ENCODE results near the gene CYP26C1. TPM values are rescaled to one million over a fixed set of nuclear protein-coding genes. Genes with fewer than 3 reads are reported as not detected.

CYP26C1 gene
- total and polyA plus RNA-seq, 2 of the 13 experiments (the other 11 are each of a cell fraction or from before 2014, with no cell fraction given) = 0.02 TPM; not detected in 1

GRCh38 chr10:93072713-93073538 is 12.3 kb downstream of the CYP26C1 start:
- Histone ChIP-seq H3K4me2 (ENCODE audit: low read depth, low read length) (peak overlapping the region; percentile 89), H3K9ac (ENCODE audit: insufficient read depth, low read depth, low read length) (0 out of 2 replicates have a peak overlapping the region, but pooled peaks have one; percentile 8), H3K9me3 (ENCODE audit: low read length) (no peaks in the 10 kb centered on the region), H2AFZ (ENCODE audit: low read length) (no peak overlapping the region), H4K20me1 (ENCODE audit: insufficient read depth, low read length) (no peaks in the 10 kb centered on the region), H3K36me3 (replicated peaks in 1 of 2; ENCODE audit: control insufficient read depth in 1 of 2, insufficient read depth in 2 of 2, low read length in 2 of 2) (no peaks in the 10 kb centered on the region), H3K4me1 (ENCODE audit: insufficient read depth, low read length) (peaks cover 32% of the 10 kb centered on the region), H3K79me2 (ENCODE audit: insufficient read depth, low read length) (no peaks in the 10 kb centered on the region), H3K27ac (ENCODE audit: extremely low read length, insufficient read depth, low read length) (no peak overlapping the region), H3K27me3 (ENCODE audit: control insufficient read depth in 1 of 2, insufficient read depth in 2 of 2, low read length in 2 of 2) (peaks cover 11 to 56% of the 10 kb centered on the region in 2 experiments), H3K4me3 (replicated peaks in 1 of 3; ENCODE audit: insufficient read depth in 1 of 3, low read depth in 2 of 3, low read length in 3 of 3) (peak overlapping the region; percentile 56 to 77 (median 58))
- POLR2A ChIA-PET = no interaction called here
- intact Hi-C loops (cut with micrococcal nuclease; ENCODE audit: unreplicated experiment) (loop anchor here (5.0 to 10.0 kb wide), 2 partner anchors 188 to 284 kb away; no protein-coding TSS in a partner anchor), in situ Hi-C loops (cut with HindIII; ENCODE audit: extremely low pct_ligation_motif_present, low pct_unique_long_range_greater_than_20kb) (loop anchor here (10.0 kb wide), 1 partner anchor 222 kb away; no protein-coding TSS in a partner anchor)
- no peak for DNase-seq (ENCODE audit: low spot score)
- ATAC-seq = peak; percentile 39
- BruUV-seq (replicated peaks) = no TSS peak
- no peak for FAIRE-seq
- WGBS (ENCODE audit: low lambda C conversion rate) = 19% methylated on average over 11 of the region's 34 CpGs
- TF ChIP-seq ZNF567 (CRISPR knock-in tag; IDR thresholded peaks at IDR 0.05; ENCODE audit: borderline replicate concordance) = no peak
- 0 out of 2 replicates have a peak, but pooled peaks have one; percentile 42 for TF ChIP-seq ZFP90 (CRISPR knock-in tag; IDR thresholded peaks at IDR 0.05; ENCODE audit: borderline replicate concordance)
- no peak for TF ChIP-seq FOXC1 (CRISPR knock-in tag; IDR thresholded peaks at IDR 0.05; ENCODE audit: borderline replicate concordance)
- TF ChIP-seq RBM39 (IDR thresholded peaks at IDR 0.05; ENCODE audit: low read depth, low read length, poor library complexity, severe bottlenecking) = peak; percentile 7
- TF ChIP-seq ZSCAN20 (CRISPR knock-in tag; IDR thresholded peaks at IDR 0.05; ENCODE audit: borderline replicate concordance) = no peak
- no peak for TF ChIP-seq ZNF839 (CRISPR knock-in tag; IDR thresholded peaks at IDR 0.05; ENCODE audit: borderline replicate concordance)
- 0 out of 2 replicates have a peak, but pooled peaks have one; percentile 28 for TF ChIP-seq ZNF333 (CRISPR knock-in tag; IDR thresholded peaks at IDR 0.05; ENCODE audit: borderline replicate concordance)
- 0 out of 2 replicates have a peak, but pooled peaks have one; percentile 16 for TF ChIP-seq ZNF543 (CRISPR knock-in tag; IDR thresholded peaks at IDR 0.05)
- peak; percentile 2; the same call in 1 of the 2 replicates for TF ChIP-seq ZNF564 (CRISPR knock-in tag; IDR thresholded peaks at IDR 0.05)
- no peak for TF ChIP-seq ZNF597 (CRISPR knock-in tag; IDR thresholded peaks at IDR 0.05)
- no peak for TF ChIP-seq ZC3H4 (CRISPR knock-in tag; IDR thresholded peaks at IDR 0.05; ENCODE audit: borderline replicate concordance)
- no peak for TF ChIP-seq RNF2 (conservative IDR thresholded peaks at IDR 0.05; ENCODE audit: low read depth)
- CTCF ChIA-PET (ENCODE audit: low intra/inter-chr PET ratio, low total read pairs) = interaction anchor here (0.9 kb wide), 1 partner anchor 189 kb away, joined by 4 read pairs; no protein-coding TSS in a partner anchor
